ENCODE measurements around the gene WIZ. TPM values are rescaled to one million over a fixed set of nuclear protein-coding genes. Genes with fewer than 3 reads are reported as not detected.
A peak's percentile ranks its signal among the peaks of the same experiment; 100 is the strongest.

WIZ gene
- total RNA-seq, 1 experiment from 2014 or later = 37.5 TPM

GRCh38 chr19:15393963-15394362 is 55.8 kb downstream of the WIZ start:
- Histone ChIP-seq H3K9me3 (no peaks in the 10 kb centered on the region), H3K4me1 (no peaks in the 10 kb centered on the region), H3K27me3 (replicated peaks; ENCODE audit: control insufficient read depth, insufficient read depth, low read length) (no peaks in the 10 kb centered on the region), H3K36me3 (ENCODE audit: control insufficient read depth, insufficient read depth, low read length) (peaks cover 9% of the 10 kb centered on the region; the same call in 1 of the 2 replicates), H3K4me3 (ENCODE audit: low read depth, low read length) (no peak overlapping the region)
- no peak overlapping the region for H3K4me3 Mint-ChIP-seq (ENCODE audit: unreplicated experiment)
- no peak for TF ChIP-seq CTCF (IDR thresholded peaks at IDR 0.05; ENCODE audit: insufficient read depth in 1 of 2, low read depth in 1 of 2, low read length in 1 of 2, severe bottlenecking in 1 of 2, unreplicated experiment in 1 of 2)
- H3K27me3 Mint-ChIP-seq (ENCODE audit: insufficient read depth, unreplicated experiment) = no peaks in the 10 kb centered on the region
- DNase-seq = no peak
- no peaks in the 10 kb centered on the region for H3K4me1 Mint-ChIP-seq (ENCODE audit: low read depth, unreplicated experiment)
- H3K36me3 Mint-ChIP-seq (ENCODE audit: insufficient read depth, unreplicated experiment) = peaks cover 81% of the 10 kb centered on the region
- no peak overlapping the region for H3K27ac Mint-ChIP-seq (ENCODE audit: unreplicated experiment)
- ChIA-PET POLR2A (interaction anchor here (0.6 kb wide), 1 partner anchor 11 kb away, joined by 6 read pairs; no protein-coding TSS in a partner anchor), CTCF (interaction anchor here (0.7 kb wide), 1 partner anchor 1014 kb away, joined by 4 read pairs; no protein-coding TSS in a partner anchor)
- H3K9me3 Mint-ChIP-seq (ENCODE audit: unreplicated experiment) = no peaks in the 10 kb centered on the region
- intact Hi-C loops (cut with micrococcal nuclease; ENCODE audit: unreplicated experiment) = no loop called here
- no TSS peak for BruUV-seq (replicated peaks)

- H3K9me3 Mint-ChIP-seq (ENCODE audit: unreplicated experiment) = no peaks in the 10 kb centered on the region
- ChIA-PET POLR2A (no interaction called here), CTCF (no interaction called here)
- TF ChIP-seq CTCF (IDR thresholded peaks at IDR 0.05; ENCODE audit: insufficient read depth in 1 of 2, low read depth in 1 of 2, low read length in 1 of 2, severe bottlenecking in 1 of 2, unreplicated experiment in 1 of 2) = no peak
- DNase-seq = no peak
- Histone ChIP-seq H3K27me3 (replicated peaks; ENCODE audit: control insufficient read depth, insufficient read depth, low read length) (no peaks in the 10 kb centered on the region), H3K4me1 (no peaks in the 10 kb centered on the region), H3K9me3 (no peaks in the 10 kb centered on the region), H3K4me3 (ENCODE audit: low read depth, low read length) (no peak overlapping the region), H3K36me3 (ENCODE audit: control insufficient read depth, insufficient read depth, low read length) (no peaks in the 10 kb centered on the region)
- BruUV-seq (replicated peaks) = no TSS peak
- no peak overlapping the region for H3K4me3 Mint-ChIP-seq (ENCODE audit: unreplicated experiment)
- intact Hi-C loops (cut with micrococcal nuclease; ENCODE audit: unreplicated experiment) = no loop called here
- no peaks in the 10 kb centered on the region for H3K27me3 Mint-ChIP-seq (ENCODE audit: insufficient read depth, unreplicated experiment)
- H3K4me1 Mint-ChIP-seq (ENCODE audit: low read depth, unreplicated experiment) = no peaks in the 10 kb centered on the region
- H3K36me3 Mint-ChIP-seq (ENCODE audit: insufficient read depth, unreplicated experiment) = peaks cover 74% of the 10 kb centered on the region
- H3K27ac Mint-ChIP-seq (ENCODE audit: unreplicated experiment) = no peak overlapping the region
Observed at GRCh38 chr19:15390814-15391213, 58.9 kb downstream of the WIZ start.

- DNase-seq = no peak
- H3K27ac Mint-ChIP-seq (ENCODE audit: unreplicated experiment) = no peak overlapping the region
- H3K4me1 Mint-ChIP-seq (ENCODE audit: low read depth, unreplicated experiment) = peaks cover 11% of the 10 kb centered on the region
- Histone ChIP-seq H3K27me3 (replicated peaks; ENCODE audit: control insufficient read depth, insufficient read depth, low read length) (no peaks in the 10 kb centered on the region), H3K4me1 (peaks cover 14% of the 10 kb centered on the region), H3K9me3 (no peaks in the 10 kb centered on the region), H3K4me3 (ENCODE audit: low read depth, low read length) (no peak overlapping the region), H3K36me3 (ENCODE audit: control insufficient read depth, insufficient read depth, low read length) (no peaks in the 10 kb centered on the region)
- peaks cover 50% of the 10 kb centered on the region for H3K36me3 Mint-ChIP-seq (ENCODE audit: insufficient read depth, unreplicated experiment)
- no peaks in the 10 kb centered on the region for H3K27me3 Mint-ChIP-seq (ENCODE audit: insufficient read depth, unreplicated experiment)
- no peaks in the 10 kb centered on the region for H3K9me3 Mint-ChIP-seq (ENCODE audit: unreplicated experiment)
- ChIA-PET CTCF (no interaction called here), POLR2A (no interaction called here)
- BruUV-seq (replicated peaks) = no TSS peak
- peak overlapping the region; percentile 86 for H3K4me3 Mint-ChIP-seq (ENCODE audit: unreplicated experiment)
- intact Hi-C loops (cut with micrococcal nuclease; ENCODE audit: unreplicated experiment) = no loop called here
- no peak for TF ChIP-seq CTCF (IDR thresholded peaks at IDR 0.05; ENCODE audit: insufficient read depth in 1 of 2, low read depth in 1 of 2, low read length in 1 of 2, severe bottlenecking in 1 of 2, unreplicated experiment in 1 of 2)
Observed at GRCh38 chr19:15381864-15382263, 67.9 kb downstream of the WIZ start.

Measured in Caco-2 (cell line).